ENCODE measurements around the gene MCM3.

- TF ChIP-seq, protein P1, sequence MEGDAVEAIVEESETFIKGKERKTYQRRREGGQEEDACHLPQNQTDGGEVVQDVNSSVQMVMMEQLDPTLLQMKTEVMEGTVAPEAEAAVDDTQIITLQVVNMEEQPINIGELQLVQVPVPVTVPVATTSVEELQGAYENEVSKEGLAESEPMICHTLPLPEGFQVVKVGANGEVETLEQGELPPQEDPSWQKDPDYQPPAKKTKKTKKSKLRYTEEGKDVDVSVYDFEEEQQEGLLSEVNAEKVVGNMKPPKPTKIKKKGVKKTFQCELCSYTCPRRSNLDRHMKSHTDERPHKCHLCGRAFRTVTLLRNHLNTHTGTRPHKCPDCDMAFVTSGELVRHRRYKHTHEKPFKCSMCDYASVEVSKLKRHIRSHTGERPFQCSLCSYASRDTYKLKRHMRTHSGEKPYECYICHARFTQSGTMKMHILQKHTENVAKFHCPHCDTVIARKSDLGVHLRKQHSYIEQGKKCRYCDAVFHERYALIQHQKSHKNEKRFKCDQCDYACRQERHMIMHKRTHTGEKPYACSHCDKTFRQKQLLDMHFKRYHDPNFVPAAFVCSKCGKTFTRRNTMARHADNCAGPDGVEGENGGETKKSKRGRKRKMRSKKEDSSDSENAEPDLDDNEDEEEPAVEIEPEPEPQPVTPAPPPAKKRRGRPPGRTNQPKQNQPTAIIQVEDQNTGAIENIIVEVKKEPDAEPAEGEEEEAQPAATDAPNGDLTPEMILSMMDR (conservative IDR thresholded peaks at IDR 0.05 in 1 of 2, IDR thresholded peaks at IDR 0.05 in 1 of 2; ENCODE audit: extremely low read depth in 1 of 2, insufficient read depth in 1 of 2, low read depth in 1 of 2, low read length in 2 of 2) = no peak
- no peak for TF ChIP-seq EZH2 (IDR thresholded peaks at IDR 0.05; ENCODE audit: borderline replicate concordance, low read length)
Observed at GRCh38 chr6:52283111-52283510, 1.4 kb downstream of the MCM3 start.

Data from mammary epithelial cell (primary cell).